GM19452 (cell line): Measurements from ENCODE around the gene CD226.

Source experiments
- ATAC-seq: cut with Tn5 transposase; IDR thresholded peaks from one replicate; pipeline ENCODE4 v1.9.1; 2021; ENCODE audit not compliant: unreplicated experiment

Gene CD226

DNA sequence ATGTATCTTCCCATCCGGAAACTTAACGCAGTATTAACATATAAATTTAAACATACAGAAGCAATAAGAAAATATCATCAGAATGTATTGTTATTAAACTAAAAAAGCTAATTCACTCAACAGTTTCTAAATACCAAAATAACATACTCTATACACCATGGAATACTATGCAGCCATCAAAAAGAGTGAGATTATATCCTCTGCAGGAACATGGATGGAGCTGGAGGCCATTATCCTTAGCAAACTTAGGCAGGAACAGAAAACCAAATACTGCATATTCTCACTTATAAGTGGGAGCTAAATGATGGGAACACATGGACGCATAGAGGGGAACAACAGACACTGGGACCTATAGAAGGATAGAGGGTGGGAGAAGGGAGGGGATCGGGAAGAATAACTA is 127.1 kb downstream of the CD226 start:
- no peak for ATAC-seq

DNA sequence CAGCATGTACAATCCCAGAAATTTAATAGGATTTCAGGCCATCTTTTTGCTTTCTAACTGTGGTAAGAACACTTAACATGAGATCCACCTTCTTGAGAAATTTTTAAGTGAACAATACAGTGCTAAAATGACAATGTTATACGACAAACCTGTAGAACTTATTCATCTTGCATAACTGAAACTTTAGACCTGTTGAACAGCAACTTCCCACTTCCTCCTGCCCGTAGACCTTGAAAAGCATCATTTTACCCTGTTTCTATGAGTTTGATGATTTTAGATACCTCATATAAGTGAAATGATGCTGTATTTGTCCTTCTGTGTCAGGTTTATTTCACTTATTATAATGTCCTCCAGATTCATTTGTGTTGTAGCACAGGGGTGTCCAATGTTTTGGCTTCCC is 128.2 kb downstream of the CD226 start:
- ATAC-seq, result no peak

DNA sequence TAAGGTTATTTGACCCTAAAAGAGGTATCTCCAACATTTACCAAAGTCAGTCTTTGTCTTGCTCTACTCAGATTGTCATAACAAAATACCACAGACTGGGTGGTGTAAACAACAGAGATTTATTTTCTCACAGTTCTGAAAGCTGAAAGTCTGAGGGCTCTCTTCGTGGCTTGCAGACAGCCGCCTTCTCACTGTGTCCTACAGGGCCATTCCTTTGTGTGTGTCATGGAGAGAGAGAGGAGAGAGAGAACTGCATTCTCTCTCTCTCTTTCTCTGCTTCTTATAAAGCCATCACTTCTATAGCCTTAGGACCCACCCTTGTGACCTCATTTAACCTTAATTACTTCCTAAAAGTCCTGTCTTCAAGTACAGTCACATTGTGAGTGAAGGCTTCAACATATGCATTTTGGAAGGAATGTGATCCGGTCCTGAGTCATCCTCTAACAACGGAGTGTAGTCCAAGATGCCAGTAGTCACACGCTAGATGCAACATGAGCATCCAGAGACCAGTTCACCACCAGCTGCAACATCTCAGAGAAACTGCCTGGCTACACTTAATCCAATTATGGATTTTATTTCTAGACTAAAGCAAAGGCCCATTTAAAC is 130.2 kb downstream of the CD226 start:
- no peak for ATAC-seq

- no peak for ATAC-seq
These were observed 132.8 kb downstream of the CD226 start for GRCh38 chr18:69814861-69815385.

DNA sequence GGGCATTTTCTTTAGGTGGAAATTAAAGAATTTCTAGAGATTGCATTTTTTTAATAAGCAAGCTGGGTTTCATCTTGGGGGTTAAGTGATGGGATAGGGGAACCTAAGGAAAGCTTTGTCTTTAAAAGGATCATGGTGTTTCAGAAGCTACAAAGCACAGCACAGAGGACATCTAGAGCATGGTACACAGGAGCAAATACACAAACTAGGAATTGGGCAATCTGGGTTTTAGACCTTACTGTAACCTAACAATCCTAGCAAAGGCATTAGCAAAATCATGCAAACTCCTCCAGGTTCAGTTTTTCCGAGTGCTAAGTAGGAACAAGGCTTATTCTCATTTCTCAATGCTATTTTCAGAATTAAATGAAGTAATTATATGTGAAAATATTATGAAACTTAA is 134.1 kb downstream of the CD226 start:
- no peak for ATAC-seq

- no peak for ATAC-seq
These were observed 139.3 kb downstream of the CD226 start for GRCh38 chr18:69808399-69808798.

DNA sequence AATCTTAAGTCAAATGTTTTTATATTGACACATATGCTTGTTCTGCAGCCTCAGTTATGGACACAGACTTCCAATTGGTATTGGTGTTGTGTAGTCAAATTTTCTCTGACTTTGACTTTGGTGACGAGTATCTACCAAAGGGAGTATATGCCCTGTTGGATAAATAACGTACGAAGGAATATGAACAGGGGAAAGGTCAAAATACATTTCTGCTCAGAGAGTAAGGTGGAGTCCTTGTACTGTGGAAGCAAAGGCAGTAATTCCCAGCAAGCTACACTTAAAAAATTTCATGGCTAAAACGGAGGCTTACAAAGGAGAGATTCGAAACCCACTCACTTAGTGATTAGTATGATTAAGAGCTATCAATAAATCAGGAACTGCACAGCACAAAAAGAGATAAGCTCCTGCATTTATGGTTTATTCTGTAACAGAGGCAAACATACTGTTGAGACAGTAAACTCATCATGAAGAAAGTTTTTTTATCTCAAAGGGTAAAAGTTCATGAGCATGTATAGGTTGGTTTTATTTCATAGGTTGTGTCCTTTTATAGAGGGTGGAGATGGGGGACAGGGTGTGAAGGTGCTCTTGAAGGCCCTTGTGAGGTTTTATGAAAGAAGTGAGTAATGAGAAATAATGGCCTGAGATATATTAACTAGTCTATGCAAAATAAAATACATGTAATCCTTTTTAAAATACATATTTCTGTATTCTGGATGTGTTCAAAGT is 142.7 kb downstream of the CD226 start:
- ATAC-seq, result no peak
